Measurements from ENCODE around the gene ATP6V1E1.
"Not testable (repeated sequence)": the region's sequence is repeated elsewhere in the genome, so short reads cannot be mapped to it uniquely, and the experiment has no call there.

The ATP6V1E1 gene

DNA sequence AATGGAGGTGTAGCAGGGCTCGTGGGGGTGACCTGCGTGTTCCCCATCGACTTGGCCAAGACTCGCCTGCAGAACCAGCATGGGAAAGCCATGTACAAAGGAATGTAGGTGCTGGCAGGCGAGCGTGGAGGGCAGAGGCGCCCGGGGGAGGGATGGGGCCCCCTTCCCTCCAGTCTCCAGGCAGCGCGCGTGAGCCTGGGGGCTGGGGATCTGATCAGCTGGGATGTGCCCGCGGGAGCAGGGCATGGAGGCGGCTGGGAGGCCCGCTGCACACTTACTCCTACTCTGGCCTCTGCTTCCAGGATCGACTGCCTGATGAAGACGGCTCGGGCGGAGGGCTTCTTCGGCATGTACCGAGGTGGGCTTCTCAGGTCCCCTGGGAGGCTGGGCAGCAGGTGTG, 47.5 kb downstream of the ATP6V1E1 start:
- no peak for DNase-seq (ENCODE audit: low spot score)

DNA sequence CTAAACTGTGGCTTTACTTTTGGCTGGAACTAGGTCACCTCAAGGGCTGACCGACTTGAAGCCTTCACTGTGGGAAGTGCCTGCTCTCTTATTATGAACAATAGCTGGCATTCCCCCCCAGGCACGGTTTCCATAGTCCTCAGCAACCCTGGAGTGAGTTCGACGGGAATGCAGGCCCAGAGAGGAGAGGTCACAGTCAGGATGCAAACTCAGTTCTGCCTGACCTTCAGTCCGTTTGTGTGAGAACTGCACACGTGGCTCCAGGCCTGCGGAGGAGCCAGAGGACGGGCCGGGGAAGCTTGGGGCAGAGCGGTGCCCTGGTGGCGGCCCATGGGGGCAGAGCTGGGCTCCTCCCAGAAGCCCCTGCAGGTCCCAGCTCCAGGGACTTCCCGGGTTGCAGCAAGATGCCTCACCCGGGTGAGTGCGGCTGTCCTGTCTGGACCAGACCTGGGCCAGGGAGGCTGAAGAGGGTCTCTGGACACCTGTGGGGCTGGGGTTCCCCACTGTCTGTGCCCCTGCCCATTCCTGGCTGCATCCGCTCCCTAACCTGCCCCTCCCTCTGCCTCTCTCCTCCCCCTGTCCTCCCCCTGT, 48.0 kb downstream of the ATP6V1E1 start:
- no peak for DNase-seq (ENCODE audit: low spot score)

DNA sequence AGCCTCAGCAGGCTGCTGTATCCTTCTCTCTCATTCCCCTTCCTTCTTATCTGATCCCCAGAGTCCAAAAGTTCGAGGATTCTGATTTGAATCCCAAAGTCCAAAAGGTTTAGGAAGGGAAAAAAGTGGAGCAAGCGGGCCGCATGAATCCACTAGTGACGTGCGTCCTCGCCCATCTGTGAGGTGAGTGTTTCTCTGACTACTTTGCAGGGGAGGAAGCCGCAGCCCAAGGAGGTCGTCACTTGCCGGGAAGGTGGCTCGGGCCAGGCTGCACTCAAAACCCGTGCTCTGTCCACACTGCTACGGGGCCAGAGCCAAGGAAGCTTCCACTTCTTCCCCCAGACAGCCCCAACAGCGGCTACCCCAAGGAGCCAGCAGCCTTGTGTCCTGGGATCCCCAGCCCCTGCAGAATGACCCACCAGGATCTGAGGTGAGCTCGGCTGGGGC, 49.0 kb downstream of the ATP6V1E1 start:
- no peak for DNase-seq (ENCODE audit: low spot score)

DNA sequence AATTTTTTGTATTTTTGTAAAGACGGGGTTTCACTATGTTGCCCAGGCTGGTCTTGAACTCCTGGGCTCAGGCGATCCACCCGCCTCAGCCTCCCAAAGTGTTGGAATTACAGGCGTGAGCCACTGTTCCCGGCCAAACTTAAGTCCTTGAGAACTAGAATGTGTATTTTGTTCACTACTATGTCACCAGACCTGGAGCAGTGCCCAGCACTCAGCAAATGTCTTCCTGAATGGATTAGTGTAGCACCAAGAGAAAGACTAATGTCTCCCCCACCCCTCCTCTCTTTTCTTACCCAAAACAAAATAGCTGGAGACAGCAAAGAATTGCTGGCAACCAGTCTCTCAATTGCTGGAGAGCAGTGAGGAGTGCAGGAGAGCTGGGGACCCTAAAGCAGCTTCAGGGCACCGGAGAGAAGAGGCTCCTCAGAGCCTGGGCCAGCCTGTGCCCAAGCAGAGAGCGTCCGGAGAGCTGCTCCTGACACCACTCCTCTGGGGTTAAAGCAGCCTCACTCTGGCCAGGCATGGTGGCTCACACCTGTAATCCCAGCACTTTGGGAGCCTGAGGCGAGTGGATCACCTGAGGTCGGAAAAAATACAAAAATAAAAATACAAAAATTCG, 50.3 kb downstream of the ATP6V1E1 start:
- DNase-seq (ENCODE audit: low spot score) = peak; percentile 65

DNA sequence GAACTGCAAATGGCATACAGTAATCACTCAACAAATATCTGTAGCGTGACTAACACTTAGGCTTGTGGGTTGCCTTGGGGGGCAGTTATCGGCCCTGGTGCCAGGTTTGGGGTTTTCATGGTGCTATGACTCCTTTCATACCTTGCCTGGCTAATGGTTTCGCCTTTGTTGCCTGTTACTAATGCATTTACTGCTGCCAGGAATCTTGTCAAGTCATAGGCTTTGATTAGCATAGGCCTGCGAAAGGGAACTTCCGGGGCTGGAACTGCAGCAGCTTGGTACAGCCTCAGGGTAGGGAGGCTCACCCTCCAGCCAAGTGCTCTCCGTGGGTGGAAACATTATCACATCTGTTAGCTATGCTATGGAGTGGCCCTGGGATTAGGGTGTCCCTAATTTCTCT, 52.1 kb downstream of the ATP6V1E1 start:
- peak; percentile 44 for DNase-seq (ENCODE audit: low spot score)

DNA sequence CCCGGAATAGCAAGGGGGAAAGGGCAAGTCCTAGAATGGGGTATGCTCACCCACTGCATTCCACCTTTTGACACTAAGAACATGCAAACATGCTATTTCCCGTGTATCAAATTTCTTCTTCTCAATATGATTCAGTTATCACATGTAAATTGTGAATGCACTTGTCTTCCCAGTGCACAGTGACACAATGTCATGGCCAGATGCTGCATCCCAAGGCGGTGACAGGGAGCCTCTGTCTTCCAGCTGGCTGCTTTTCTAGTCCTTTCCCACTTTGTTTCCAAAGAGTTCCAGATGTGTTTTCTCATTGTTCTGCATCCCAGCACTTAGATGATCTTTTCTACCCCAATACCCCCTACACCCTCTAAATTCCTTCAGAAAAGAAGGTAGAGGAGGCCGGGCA, 52.9 kb downstream of the ATP6V1E1 start:
- no peak for DNase-seq (ENCODE audit: low spot score)

DNA sequence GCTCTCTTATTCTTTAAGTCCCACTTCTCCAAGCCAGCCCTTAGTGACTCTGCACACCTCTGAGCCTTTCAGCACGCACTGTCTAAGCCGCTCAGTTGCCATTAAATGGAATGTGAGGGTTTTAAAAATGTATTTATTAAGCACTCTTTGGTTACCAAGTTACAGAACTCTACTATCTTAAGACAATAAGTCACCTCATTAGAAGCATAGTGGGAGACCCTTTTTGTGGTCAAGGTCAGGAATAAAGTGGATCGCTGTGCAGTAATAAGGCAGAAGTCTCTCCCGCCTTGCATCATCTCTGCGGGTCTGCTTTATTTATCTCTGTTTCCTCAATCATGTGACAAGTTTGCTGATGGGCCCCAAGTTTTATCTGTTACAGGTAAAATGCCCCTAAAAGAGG, 53.4 kb downstream of the ATP6V1E1 start:
- DNase-seq (ENCODE audit: low spot score) = no peak

DNA sequence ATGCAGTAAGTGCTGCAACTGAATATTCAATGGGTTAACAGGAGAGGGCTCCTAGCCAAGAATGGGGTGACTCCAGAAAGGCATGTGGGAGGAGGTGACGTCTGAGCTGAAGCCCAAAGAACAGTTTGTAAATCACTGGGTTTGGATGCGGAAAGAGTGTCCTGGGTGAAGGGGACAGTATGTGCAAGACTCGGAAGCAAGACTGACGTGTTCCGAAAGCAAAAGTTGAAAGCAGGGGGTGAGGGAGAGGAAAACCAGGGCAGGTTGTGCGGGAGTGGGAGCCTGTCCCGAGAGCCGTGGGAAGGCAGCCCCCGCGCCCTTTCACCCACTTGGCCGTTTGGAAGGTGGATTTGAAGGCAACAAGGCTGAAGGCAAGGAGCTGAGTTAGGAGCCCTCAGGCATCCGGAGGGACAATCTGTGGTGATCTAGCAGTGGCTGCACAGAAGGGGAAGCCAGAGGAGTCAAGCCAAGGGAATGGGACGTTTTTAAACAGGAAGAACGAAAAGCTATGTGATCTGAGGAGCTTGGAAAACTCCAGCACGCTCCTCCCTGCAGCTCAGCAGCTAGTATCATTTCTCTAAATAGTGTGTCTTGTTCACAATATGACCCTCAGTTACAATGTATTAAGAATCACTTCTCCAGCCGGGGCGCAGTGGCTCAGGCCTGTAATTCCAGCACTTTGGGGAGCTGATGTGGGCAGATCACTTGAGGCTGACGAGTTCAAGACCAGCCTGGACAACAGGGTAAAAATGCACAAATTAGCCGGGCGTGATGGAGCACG, 57.5 kb downstream of the ATP6V1E1 start:
- DNase-seq (ENCODE audit: low spot score) = no peak

DNA sequence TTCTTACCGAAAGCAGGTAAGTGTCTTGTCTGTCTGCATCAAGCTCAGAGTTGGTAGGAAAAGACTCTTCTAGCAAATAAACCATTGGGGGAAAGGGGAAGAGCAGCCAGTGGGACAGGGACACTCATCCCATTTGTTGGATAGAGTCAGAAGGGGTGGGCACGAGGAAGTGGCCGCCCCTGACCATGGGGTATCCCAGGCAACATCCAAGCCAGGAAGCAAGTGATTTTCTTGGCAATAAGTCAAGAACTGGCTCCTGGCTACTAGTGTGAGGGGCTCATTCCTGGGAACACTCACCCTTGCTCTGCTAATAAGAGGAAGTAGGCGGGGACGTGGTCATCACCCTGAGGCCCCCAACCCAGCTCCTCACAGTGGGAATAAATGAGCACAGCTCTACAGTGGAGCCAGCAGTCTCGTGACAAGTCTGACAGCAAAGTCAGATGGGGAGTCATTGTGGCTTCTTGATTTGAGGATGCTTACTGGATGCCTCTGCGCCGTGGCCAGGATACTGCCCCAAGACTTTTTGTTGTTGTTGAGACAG, 58.5 kb downstream of the ATP6V1E1 start:
- no peak for DNase-seq (ENCODE audit: low spot score)

DNA sequence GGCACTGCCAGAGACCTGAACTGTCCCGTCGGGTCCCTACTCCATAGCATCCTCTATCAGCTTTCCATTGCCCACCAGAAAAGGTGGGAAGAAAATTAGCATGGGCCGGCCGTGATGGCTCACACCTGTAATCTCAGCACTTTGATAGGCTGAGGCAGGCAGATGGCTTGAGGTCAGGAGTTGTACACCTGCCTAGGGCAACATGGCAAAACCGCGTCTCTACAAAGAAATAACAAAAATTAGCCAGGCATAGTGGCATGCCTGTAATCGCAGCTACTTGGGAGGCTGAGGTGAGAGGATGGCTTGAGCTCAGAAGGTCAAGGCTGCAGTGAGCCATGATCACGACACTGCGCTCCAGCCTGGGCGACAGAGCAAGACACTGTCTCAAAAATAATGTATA, 61.8 kb downstream of the ATP6V1E1 start:
- no peak for DNase-seq (ENCODE audit: low spot score)

DNA sequence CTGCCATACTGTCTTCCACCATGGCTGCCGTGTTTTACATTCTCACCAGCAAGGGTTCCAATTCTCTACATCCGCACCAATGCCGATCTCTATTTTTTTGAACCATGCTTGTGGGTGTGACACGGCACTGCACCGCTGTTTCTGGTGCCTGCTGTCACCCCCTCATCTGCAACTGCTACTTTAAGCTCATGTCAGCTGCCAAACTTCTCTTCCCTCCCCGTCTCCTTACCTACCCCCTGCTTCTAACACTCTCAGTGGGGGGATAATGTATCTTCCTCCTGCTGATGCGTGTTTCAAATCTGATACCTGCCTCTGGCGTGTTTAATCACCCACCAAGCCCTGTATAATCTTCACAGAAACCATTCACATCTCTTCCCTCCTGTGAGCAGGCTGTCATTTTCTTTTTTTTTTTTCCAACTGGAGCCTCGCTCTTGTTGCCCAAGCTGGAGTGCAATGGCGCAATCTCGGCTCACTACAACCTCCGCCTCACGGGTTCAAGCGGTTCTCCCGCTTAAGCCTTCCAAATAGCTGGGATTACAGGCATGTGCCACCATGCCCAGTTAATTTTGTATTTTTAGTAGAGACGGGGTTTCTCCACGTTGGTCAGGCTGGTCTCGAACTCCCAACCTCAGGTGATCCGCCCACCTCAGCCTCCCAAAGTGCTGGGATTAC, 62.4 kb downstream of the ATP6V1E1 start:
- DNase-seq (ENCODE audit: low spot score) = not testable (repeated sequence)

DNA sequence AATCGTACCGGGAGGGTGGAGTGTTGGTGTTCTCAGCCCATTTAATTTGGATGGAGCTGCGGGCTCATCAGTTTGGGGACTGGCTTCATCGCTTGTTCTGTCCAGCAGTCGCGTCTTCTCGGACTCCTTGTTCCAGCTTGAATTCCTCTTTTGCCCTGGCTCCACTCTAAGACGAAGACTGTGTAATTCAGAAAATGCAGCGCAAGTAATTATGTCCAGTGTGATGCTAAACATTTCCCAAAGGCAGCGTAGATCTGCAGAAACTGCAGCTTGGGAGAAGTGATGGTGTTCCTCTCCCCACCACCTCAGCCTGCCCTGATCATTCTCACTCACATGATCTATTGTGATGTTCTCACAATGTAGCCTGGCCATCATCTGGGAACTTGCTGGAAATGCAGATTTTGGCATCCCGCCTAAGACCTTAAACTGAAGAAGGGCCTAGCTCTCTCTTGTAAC, 64.6 kb downstream of the ATP6V1E1 start:
- no peak for DNase-seq (ENCODE audit: low spot score)

DNA sequence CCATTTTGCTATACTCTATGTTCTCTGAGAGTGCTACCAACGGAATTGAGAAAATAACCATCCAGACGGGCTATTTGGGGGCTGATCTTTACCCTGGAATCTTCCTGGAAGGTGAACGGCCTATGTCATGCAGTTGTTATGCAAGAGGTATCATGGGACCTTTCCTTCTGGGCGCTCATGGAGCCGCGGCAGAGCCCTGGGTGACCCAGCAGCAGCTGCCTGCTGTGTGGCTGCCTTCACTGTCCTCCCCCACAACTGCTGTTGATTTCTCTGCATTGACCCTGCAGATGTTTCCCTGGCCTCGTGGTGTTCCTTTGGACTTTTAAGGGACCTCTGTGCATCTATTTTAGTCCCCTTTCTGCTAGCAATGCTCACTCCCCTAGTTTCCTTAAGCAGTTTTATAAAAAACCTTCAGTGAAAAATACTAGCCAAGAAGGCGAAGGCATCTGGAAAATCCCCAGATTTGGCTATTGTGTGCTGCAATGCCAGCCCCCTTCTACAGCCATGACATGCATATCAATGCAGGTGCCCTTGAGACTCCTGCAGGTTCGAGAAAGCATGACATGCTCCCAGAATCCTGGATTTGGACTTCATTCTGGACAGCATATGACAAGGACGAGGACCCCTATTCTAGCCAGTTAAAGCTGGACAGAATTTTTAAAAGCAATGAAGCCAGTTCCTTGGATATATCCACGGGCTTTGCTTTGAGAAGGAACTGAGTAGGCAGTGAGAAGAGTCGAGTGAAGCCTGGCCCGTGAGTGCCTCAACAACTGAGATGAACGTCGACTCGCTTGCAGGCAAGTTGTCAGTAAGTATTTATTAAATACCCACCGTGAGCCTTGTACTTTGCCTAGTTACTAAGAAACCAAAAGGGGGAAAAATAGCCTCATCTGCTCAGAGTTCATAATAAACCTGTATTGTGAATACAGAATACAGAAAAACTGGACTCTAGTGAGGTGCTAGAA, 65.4 kb downstream of the ATP6V1E1 start, which contains the start of gene SLC25A18:
Gene SLC25A18 (plus strand): TSS at position 593 of the 965 bp plus-strand sequence. CDS start 16,447 bp downstream, outside the sequence.
- DNase-seq (ENCODE audit: low spot score) = no peak

DNA sequence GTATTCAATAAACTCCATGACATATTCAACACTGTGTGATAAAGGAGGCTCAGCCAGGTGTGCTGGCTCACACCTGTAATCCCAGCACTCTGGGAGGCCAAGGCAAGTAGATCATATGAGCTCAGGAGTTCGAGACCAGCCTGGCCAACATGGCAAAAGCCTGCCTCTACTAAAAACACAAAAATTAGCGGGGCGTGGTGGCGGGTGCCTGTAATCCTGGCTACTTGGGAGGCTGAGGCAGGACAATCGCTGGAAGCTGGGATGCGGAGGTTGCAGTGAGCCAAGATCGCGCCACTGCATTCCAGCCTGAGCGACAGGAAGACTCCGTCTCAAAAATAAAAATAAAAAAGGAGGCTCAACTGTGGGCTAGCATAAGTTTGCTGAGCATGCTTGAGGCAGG, 69.4 kb downstream of the ATP6V1E1 start:
- no peak for DNase-seq (ENCODE audit: low spot score)

DNA sequence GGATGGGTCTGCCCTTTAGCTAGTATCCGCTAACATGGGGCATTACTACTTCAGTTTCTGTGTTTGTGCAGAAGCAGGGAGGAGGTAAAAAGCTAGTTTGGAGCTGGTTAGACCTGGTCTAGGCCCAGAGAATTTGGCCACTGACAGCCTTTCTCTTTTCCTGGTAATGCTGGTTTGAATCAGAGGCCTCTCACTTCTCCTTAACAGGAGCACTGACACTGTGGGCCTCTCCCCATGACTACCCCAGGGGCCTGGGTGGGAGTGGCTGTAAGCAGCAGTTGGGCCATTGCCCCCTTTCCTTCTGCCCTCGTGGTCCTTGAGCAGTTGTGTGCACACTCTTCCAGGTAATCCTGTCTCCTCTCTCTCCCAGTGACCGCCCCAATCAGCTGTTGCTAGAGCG, 73.7 kb downstream of the ATP6V1E1 start:
- no peak for DNase-seq (ENCODE audit: low spot score)

DNA sequence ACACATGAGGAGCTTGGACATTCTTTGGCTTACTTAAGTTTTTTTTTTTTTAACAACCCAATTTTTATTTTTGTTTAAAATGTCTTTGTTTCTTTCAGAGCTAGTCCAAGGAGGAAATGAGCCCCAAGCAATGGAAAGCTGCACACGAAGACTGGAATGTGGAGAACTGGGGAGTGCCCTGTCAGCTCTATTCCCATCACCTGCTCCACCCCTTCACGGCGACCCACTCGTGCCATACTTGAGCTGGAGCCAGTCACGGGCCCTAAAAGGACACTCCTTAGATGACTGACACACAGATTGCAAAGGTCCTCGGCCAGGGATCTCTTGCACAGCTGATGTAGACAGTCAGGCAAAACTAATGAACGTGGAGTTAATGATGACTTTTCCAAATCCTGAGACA, 75.8 kb downstream of the ATP6V1E1 start:
- no peak for DNase-seq (ENCODE audit: low spot score)

DNA sequence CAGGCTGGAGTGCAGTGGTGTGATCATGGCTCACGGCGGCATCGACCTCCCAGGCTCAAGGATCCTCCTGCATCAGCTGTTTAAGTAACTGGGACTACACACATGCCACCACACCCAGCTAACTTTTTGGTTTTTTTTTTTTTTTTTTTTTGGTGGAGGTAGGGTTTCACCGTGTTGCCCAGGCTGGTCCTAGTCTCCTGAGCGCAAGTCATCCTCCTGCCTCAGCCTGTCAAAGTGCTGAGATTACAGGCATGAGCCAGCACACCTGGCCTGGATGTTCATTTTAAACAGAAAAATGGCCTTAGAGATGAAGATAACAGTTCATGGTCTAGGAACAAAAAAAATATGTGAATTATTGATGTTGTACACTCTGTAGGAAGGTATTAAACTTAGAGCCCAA, 78.9 kb downstream of the ATP6V1E1 start:
- DNase-seq (ENCODE audit: low spot score) = no peak

DNA sequence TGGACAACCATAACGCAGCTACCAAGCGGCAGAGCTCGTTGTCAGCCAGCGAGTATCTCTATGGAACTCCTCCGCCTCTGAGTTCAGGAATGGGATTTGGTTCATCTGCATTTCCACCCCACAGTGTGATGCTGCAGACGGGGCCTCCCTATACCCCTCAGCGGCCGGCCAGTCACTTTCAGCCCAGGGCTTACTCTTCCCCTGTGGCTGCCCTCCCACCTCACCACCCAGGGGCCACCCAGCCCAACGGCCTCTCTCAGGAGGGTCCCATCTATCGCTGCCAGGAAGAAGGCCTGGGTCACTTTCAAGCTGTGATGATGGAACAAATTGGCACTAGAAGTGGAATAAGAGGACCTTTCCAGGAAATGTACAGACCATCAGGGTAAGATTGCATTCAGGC, 79.4 kb downstream of the ATP6V1E1 start:
- DNase-seq (ENCODE audit: low spot score) = no peak

DNA sequence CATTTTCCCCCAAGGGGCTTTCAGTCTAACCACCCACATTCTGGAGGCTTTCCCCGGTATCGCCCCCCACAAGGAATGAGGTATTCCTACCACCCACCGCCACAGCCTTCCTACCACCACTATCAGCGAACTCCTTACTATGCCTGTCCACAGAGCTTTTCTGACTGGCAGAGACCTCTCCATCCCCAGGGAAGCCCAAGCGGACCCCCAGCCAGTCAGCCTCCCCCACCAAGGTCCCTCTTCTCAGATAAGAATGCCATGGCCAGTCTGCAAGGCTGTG, 79.9 kb downstream of the ATP6V1E1 start:
- no peak for DNase-seq (ENCODE audit: low spot score)

DNA sequence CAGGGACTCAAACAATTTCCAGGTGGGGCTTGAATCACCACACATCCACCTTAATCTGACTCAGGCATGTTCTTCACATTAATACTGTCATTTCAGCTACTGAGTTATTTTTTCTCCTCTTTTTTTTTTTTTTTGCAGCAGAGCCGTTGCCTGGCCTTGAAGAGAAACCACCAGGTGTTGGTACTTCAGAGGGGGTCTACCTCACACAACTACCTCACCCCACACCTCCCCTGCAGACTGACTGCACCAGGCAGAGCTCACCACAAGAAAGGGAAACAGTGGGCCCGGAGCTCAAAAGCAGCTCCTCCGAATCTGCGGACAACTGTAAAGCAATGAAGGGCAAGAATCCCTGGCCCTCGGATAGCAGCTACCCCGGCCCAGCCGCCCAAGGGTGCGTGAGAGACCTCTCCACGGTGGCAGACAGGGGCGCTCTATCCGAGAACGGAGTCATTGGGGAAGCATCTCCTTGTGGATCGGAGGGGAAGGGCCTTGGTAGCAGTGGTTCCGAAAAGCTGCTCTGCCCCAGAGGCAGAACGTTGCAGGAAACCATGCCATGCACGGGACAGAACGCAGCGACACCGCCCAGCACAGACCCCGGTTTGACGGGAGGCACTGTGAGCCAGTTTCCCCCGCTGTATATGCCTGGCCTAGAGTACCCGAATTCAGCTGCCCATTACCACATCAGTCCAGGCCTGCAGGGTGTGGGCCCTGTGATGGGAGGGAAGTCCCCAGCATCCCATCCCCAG, 80.4 kb downstream of the ATP6V1E1 start:
- DNase-seq (ENCODE audit: low spot score) = no peak

DNA sequence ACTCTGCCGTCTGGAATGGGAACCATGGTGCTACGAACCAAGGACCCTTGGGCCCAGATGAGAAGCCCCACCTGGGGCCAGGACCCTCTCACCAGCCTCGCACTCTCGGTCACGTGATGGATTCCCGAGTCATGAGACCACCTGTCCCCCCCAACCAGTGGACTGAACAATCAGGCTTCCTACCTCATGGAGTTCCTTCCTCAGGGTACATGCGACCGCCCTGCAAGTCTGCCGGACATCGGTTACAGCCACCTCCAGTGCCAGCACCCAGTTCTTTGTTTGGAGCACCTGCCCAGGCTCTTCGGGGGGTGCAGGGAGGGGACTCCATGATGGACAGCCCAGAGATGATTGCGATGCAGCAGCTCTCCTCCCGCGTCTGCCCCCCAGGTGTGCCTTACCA, 86.1 kb downstream of the ATP6V1E1 start:
- DNase-seq (ENCODE audit: low spot score) = no peak

Data from COLO829 (cell line).